AML-193 (cell line): ENCODE measurements around the gene GARS1.
A peak's percentile ranks its signal among the peaks of the same experiment; 100 is the strongest.

ENCODE experiments used
- DNase-seq, 2 experiments: peaks; one replicate each; lab custom pipeline; 2025; lab: John Stamatoyannopoulos, UW

GARS1 gene

GRCh38 chr7:30656006-30656957 is 61.6 kb downstream of the GARS1 start:
- DNase-seq: no peak

- no peak for DNase-seq
Observed at GRCh38 chr7:30657131-30657530, 62.5 kb downstream of the GARS1 start.

GRCh38 chr7:30658479-30659074 is 63.9 kb downstream of the GARS1 start:
- no peak for DNase-seq

GRCh38 chr7:30659312-30659711 is 64.6 kb downstream of the GARS1 start:
- no peak for DNase-seq

- DNase-seq: no peak
Observed at GRCh38 chr7:30660331-30661255, 65.9 kb downstream of the GARS1 start.

GRCh38 chr7:30661926-30662325 is 67.2 kb downstream of the GARS1 start:
- no peak for DNase-seq

GRCh38 chr7:30662431-30662939 is 67.8 kb downstream of the GARS1 start:
- DNase-seq: no peak

GRCh38 chr7:30663414-30663813 is 68.7 kb downstream of the GARS1 start:
- DNase-seq: no peak

GRCh38 chr7:30664184-30664885 is 69.7 kb downstream of the GARS1 start:
- DNase-seq: no peak

DNA sequence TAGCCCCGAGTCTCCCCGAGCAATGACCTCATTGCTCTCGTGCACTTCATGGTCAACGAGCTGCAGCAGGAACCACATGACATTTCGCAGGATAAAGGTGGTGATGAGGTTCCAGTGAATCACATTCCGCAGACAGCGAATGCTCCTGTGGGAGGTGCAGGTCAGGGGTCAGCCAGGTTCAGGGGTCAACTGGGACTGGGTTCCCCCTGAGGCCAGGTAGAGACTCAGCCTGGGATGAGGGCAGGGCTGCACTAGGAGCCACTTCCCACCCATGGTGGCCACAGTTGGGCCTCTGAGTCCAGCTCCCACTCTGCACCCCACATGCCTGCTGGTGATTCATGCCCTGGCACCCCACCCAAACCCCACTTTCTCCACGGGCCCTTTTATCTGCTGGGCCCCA is 70.4 kb downstream of the GARS1 start:
- DNase-seq: no peak

DNA sequence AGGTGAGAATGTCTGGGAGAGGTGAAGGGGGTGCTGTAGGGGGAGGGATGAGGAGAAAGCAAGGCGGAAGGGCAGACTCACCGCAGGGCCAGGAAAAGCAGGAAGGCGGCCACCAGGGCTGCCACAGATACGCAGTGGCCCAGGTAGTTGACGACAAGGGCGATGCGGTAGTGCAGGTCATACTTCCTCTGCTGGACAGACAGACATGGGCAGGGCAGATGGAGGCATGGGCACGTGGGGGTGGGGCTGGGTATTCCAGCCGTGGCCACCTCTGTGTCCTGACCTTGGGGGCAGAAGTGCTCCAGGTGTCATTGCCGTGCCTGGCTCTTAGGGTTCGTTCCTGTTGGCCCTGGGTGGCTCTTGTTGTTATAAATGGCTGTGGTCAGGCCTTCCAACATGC is 70.8 kb downstream of the GARS1 start:
- no peak for DNase-seq

DNA sequence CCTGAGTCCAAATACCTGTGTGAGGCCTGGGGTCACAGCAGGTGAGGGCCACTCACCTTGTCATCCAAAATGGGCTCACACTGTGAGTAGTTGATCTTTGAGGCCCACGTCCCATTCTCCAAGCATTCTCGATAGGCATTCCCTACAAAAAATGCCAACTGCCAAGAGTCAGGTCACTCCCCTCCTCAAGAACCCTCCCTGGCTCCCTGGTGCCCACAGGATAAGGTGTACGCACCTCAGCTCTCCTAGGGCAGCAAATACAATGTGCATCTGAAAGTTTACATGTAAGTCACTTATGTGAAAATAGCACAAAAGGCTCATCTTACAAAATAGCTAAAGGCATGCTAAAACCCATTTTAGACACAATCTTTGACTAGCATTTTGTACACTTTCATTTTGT is 72.5 kb downstream of the GARS1 start:
- DNase-seq: no peak

GRCh38 chr7:30668102-30668501 is 73.4 kb downstream of the GARS1 start:
- no peak for DNase-seq

DNA sequence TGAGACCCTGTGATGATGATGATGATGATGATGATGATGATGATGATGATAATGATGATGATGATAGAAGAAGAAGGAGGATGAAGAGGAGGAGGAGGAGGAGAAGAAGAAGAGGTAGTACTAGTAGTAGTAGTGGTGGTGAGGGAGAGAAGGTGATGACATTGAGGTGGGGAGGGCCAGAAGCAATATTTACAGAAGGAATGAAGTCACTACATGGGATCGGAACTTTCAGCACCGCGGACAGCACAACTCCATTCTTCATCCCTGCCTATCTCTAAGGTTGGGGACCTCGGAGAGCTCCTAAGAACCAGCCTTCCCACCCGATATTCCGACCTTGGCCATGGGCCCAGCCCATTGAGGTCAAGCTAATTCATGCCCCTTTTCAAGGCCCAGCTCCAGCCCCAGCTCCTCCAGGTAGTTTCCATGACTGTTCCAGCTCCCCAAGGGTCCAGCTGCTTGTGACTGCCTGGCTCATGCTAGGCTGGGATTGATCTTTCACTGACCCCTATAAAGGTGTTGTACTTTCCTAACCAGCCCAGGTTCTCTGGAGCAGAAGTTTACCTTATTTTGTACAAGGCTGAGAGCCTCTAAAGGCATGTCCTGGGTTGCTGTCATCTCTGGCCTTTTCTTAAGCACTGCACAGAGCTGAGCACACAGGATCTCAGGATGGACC is 77.3 kb downstream of the GARS1 start:
- peak; percentile 3 to 18 for DNase-seq

DNA sequence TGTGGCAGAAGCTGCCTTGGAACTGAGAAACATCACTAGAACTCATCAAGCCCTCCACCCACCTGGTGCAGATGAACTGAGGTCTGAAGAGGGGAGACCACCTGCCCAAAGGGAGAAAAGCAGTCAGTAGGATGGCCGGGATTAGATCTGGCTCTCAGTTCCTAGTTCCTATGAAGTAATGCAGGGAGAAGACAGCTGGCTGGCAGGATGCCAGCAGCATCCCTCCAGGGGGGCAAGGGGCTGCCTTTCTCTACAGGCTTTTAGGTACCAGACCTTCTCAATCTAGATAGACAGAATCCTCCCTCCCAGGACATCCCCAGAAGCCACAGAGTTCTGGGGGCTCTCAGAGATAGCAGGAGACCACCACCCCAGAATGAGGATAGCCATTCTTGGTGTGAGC is 79.7 kb downstream of the GARS1 start:
- DNase-seq: no peak

GRCh38 chr7:30674876-30675275 is 80.2 kb downstream of the GARS1 start:
- no peak for DNase-seq

- DNase-seq: no peak
Observed at GRCh38 chr7:30678805-30679204, 84.1 kb downstream of the GARS1 start.

- DNase-seq: no peak
Observed at GRCh38 chr7:30679664-30680063, 85.0 kb downstream of the GARS1 start.

GRCh38 chr7:30681331-30681797 is 86.7 kb downstream of the GARS1 start:
- DNase-seq: no peak

- DNase-seq: no peak
Observed at GRCh38 chr7:30681815-30682211, 87.1 kb downstream of the GARS1 start.
